ENCODE data around the gene RAPGEF2. TPM values are rescaled to one million over a fixed set of nuclear protein-coding genes. Genes with fewer than 3 reads are reported as not detected.

The RAPGEF2 gene
- total and polyA plus RNA-seq, 9 of the 15 experiments (the other 6 are each of a cell fraction or from before 2014, with no cell fraction given), result 3.1 to 32.6 (median 23.1) TPM

DNA sequence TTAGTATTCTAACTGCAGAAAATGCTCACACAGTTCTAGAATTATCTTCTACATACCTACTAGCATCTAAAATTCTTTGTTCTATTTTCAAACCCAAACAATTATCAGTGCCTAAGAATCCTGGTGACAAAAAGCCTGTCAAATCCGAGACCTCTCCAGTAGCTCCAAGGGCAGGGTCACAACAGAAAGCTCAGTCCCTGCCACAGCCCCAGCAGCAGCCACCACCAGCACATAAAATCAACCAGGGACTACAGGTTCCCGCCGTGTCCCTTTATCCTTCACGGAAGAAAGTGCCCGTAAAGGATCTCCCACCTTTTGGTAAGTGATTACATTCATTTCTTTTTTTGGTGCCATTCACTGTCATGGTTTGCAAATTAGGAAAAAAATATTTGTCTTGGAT lies 243.8 kb downstream of the RAPGEF2 start (continued):
- TF ChIP-seq, protein P1, sequence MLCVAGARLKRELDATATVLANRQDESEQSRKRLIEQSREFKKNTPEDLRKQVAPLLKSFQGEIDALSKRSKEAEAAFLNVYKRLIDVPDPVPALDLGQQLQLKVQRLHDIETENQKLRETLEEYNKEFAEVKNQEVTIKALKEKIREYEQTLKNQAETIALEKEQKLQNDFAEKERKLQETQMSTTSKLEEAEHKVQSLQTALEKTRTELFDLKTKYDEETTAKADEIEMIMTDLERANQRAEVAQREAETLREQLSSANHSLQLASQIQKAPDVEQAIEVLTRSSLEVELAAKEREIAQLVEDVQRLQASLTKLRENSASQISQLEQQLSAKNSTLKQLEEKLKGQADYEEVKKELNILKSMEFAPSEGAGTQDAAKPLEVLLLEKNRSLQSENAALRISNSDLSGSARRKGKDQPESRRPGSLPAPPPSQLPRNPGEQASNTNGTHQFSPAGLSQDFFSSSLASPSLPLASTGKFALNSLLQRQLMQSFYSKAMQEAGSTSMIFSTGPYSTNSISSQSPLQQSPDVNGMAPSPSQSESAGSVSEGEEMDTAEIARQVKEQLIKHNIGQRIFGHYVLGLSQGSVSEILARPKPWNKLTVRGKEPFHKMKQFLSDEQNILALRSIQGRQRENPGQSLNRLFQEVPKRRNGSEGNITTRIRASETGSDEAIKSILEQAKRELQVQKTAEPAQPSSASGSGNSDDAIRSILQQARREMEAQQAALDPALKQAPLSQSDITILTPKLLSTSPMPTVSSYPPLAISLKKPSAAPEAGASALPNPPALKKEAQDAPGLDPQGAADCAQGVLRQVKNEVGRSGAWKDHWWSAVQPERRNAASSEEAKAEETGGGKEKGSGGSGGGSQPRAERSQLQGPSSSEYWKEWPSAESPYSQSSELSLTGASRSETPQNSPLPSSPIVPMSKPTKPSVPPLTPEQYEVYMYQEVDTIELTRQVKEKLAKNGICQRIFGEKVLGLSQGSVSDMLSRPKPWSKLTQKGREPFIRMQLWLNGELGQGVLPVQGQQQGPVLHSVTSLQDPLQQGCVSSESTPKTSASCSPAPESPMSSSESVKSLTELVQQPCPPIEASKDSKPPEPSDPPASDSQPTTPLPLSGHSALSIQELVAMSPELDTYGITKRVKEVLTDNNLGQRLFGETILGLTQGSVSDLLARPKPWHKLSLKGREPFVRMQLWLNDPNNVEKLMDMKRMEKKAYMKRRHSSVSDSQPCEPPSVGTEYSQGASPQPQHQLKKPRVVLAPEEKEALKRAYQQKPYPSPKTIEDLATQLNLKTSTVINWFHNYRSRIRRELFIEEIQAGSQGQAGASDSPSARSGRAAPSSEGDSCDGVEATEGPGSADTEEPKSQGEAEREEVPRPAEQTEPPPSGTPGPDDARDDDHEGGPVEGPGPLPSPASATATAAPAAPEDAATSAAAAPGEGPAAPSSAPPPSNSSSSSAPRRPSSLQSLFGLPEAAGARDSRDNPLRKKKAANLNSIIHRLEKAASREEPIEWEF (CRISPR knock-in tag; IDR thresholded peaks at IDR 0.05), result no peak
- TF ChIP-seq ZNF77 (CRISPR knock-in tag; IDR thresholded peaks at IDR 0.05), result no peak

GRCh38 chr4:159347813-159348212 lies 244.9 kb downstream of the RAPGEF2 start:
- Histone ChIP-seq H3K9me3 (replicated peaks; ENCODE audit: control insufficient read depth, insufficient read depth, low read depth, low read length) (no peaks in the 10 kb centered on the region), H3K27ac (ENCODE audit: extremely low read depth, low read depth, low read length) (no peak overlapping the region), H3K4me2 (ENCODE audit: insufficient read depth, low read length) (no peak overlapping the region), H4K20me1 (replicated peaks; ENCODE audit: control insufficient read depth, insufficient read depth, low read length) (no peaks in the 10 kb centered on the region), H3K4me3 (no peak overlapping the region), H3K9me1 (ENCODE audit: control insufficient read depth, insufficient read depth, low read length) (no peaks in the 10 kb centered on the region), H3K9ac (ENCODE audit: insufficient read depth in 1 of 2, low read depth in 2 of 2, low read length in 2 of 2) (no peak overlapping the region), H3K27me3 (ENCODE audit: control insufficient read depth in 2 of 2, insufficient read depth in 2 of 2, low read length in 2 of 2) (no peaks in the 10 kb centered on the region), H3K36me3 (ENCODE audit: control insufficient read depth, insufficient read depth, low read length) (peaks cover 57% of the 10 kb centered on the region), H3K4me1 (replicated peaks in 1 of 2; ENCODE audit: control insufficient read depth in 2 of 2, insufficient read depth in 2 of 2, low read length in 2 of 2) (no peaks in the 10 kb centered on the region), H2AFZ (ENCODE audit: low read depth, low read length) (no peak overlapping the region), H3K79me2 (ENCODE audit: control insufficient read depth, insufficient read depth, low read length) (no peaks in the 10 kb centered on the region)
- 86% methylated on average over 9 of the region's 9 CpGs for WGBS (ENCODE audit: insufficient coverage, low coverage, missing lambda C conversion rate)
- ATAC-seq (no peak), DNase-seq (ENCODE audit: extremely low read depth in 1 of 4, low spot score in 3 of 4) (no peak), FAIRE-seq (no peak)
- intact Hi-C loops (cut with micrococcal nuclease) (no loop called here), in situ Hi-C loops (cut with MboI) (no loop called here)
- POLR2A ChIA-PET, result no interaction called here
- CTCF ChIA-PET (ENCODE audit: low intra/inter-chr PET ratio), result no interaction called here
- TF ChIP-seq JUN (IDR thresholded peaks at IDR 0.05; ENCODE audit: borderline replicate concordance, low read depth, low read length), result no peak
- no peak for TF ChIP-seq JUN (CRISPR knock-in tag; IDR thresholded peaks at IDR 0.05; ENCODE audit: borderline replicate concordance)
- TF ChIP-seq GABPA (tag; conservative IDR thresholded peaks at IDR 0.05; ENCODE audit: low read depth), result no peak
- no peak for TF ChIP-seq POLR2A (conservative IDR thresholded peaks at IDR 0.05)
- no peak for TF ChIP-seq ZNF445 (CRISPR knock-in tag; IDR thresholded peaks at IDR 0.05; ENCODE audit: low read depth)
- BruUV-seq (replicated peaks), result no TSS peak
